ENCODE results near the gene CD6. TPM values are rescaled to one million over a fixed set of nuclear protein-coding genes. Genes with fewer than 3 reads are reported as not detected.

The CD6 gene
- total and polyA plus RNA-seq, 2 of the 8 experiments (the other 6 are each of a cell fraction or from before 2014, with no cell fraction given), result 0.03 TPM; not detected in 1

DNA sequence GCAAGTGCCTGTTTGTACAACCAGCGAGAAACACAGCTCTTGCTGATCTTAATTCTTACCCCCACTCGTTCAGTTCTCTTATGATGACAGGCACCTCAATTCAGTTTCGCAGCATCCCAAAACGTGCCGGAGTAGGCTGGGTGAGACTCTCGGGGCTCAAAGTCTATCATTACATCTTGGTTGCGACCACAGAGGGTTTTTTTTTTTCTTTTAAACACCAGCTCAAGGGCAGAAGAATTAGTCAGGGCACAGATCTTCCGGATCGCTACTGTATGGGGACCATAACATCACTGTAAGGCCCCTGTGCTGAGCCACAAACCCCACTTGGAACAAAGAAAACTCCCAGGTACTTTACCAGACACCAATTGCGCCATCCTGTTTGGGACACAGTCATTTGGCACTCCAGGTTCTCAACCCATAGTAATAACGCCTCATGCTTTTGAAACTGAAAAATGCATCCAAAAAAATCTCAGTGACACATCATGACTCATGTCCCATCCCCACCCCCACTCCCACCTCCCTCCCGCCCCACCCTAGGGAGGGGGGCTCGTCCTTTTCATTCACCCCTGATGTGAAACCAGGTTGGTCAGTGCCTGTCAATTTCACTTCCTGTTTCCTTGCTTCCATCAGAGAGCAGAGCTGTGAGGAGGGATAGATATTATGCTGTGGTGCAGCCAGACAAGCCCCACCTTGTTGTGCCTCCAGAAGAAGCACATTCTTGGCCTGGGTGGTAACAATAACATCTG lies 89.8 kb downstream of the CD6 start:
- DNase-seq (ENCODE audit: low read depth in 1 of 2, low spot score in 2 of 2) (no peak), FAIRE-seq (no peak)
- H3K27ac ChIP-seq (ENCODE audit: low read depth, low read length), result no peak overlapping the region
- H2BK5ac ChIP-seq (ENCODE audit: low read depth, low read length), result no peak overlapping the region
- no peaks in the 10 kb centered on the region for H3K79me1 ChIP-seq (ENCODE audit: low read depth, low read length)
- H3K23ac ChIP-seq (ENCODE audit: insufficient read length), result no peak overlapping the region
- no peaks in the 10 kb centered on the region for H3K79me2 ChIP-seq (ENCODE audit: control insufficient read depth in 1 of 2, insufficient read depth in 2 of 2, low read length in 2 of 2)
- H3K56ac ChIP-seq (replicated peaks; ENCODE audit: insufficient read length, low read depth, low read length), result no peak overlapping the region
- H2AK5ac ChIP-seq (ENCODE audit: low read depth, low read length), result no peak overlapping the region
- H2BK15ac ChIP-seq (ENCODE audit: low read length), result no peak overlapping the region
- no peaks in the 10 kb centered on the region for H3K27me3 ChIP-seq (replicated peaks in 1 of 4; ENCODE audit: control insufficient read depth in 3 of 4, extremely low read depth in 1 of 4, insufficient read depth in 3 of 4, low read length in 3 of 4)
- no peak overlapping the region for H3K14ac ChIP-seq (ENCODE audit: insufficient read length)
- no peaks in the 10 kb centered on the region for H3K23me2 ChIP-seq (ENCODE audit: low read depth, low read length)
- no peaks in the 10 kb centered on the region for H3K4me1 ChIP-seq (replicated peaks in 1 of 4; ENCODE audit: control insufficient read depth in 3 of 4, insufficient read depth in 4 of 4, low read length in 3 of 4)
- no peak overlapping the region for H2BK20ac ChIP-seq (ENCODE audit: low read length)
- no peak overlapping the region for H4K5ac ChIP-seq (ENCODE audit: insufficient read length, low read depth, low read length)
- H2BK12ac ChIP-seq (ENCODE audit: low read depth, low read length), result no peak overlapping the region
- H3K4ac ChIP-seq (replicated peaks; ENCODE audit: insufficient read length, low read depth, low read length), result no peak overlapping the region
- no peak overlapping the region for H2BK120ac ChIP-seq (replicated peaks; ENCODE audit: low read depth, low read length)
- H4K8ac ChIP-seq (ENCODE audit: extremely low read depth, insufficient read depth, low read length), result no peak overlapping the region
- H4K91ac ChIP-seq (replicated peaks; ENCODE audit: insufficient read length, low read length), result no peak overlapping the region
- H3K4me3 ChIP-seq (ENCODE audit: extremely low read depth in 1 of 4, insufficient read depth in 2 of 4, low read depth in 3 of 4, low read length in 4 of 4), result no peak overlapping the region
- no peaks in the 10 kb centered on the region for H3K9me3 ChIP-seq (ENCODE audit: insufficient read depth in 2 of 2, low read depth in 1 of 2, low read length in 1 of 2)
- no peak overlapping the region for H2AFZ ChIP-seq (ENCODE audit: low read length)
- peaks cover 0 to 2% of the 10 kb centered on the region in 2 experiments for H4K20me1 ChIP-seq (replicated peaks in 1 of 2; ENCODE audit: control insufficient read depth in 1 of 2, insufficient read depth in 2 of 2, low read length in 2 of 2)
- H3K18ac ChIP-seq (ENCODE audit: extremely low read depth, low read length), result no peak overlapping the region
- 81% methylated on average over 13 of the region's 13 CpGs; no CpG with 5 or more reads in 1 of the 2 experiments for WGBS, 2 experiments (ENCODE audit: extremely low coverage in 1 of 2, insufficient coverage in 1 of 2, insufficient read length in 1 of 2, insufficient replicate concordance in 2 of 2, low coverage in 1 of 2, low lambda C conversion rate in 2 of 2, missing lambda C conversion rate in 1 of 2)
- no peaks in the 10 kb centered on the region for H3K36me3 ChIP-seq (ENCODE audit: control insufficient read depth in 2 of 4, insufficient read depth in 4 of 4, low read length in 3 of 4)
- no peak overlapping the region for H3K9ac ChIP-seq (replicated peaks in 1 of 4; ENCODE audit: extremely low read depth in 1 of 4, low read depth in 3 of 4, low read length in 3 of 4)
- CTCF ChIA-PET (ENCODE audit: partially characterized antibody), result interaction anchor here (0.6 kb wide), 1 partner anchor 23 kb away, joined by 3 read pairs; no protein-coding TSS in a partner anchor
- H3K4me2 ChIP-seq (ENCODE audit: insufficient read depth in 1 of 2, low read depth in 2 of 2, low read length in 2 of 2), result no peak overlapping the region
- POLR2A ChIA-PET (ENCODE audit: partially characterized antibody), result no interaction called here
- no peak for TF ChIP-seq KDM4A (IDR thresholded peaks at IDR 0.05; ENCODE audit: low read depth, low read length, severe bottlenecking)
- no peak for TF ChIP-seq EZH2 (IDR thresholded peaks at IDR 0.05; ENCODE audit: low read depth, low read length, severe bottlenecking)
- no peak for TF ChIP-seq CEBPB (IDR thresholded peaks at IDR 0.05; ENCODE audit: low read depth, low read length)
- no peak for TF ChIP-seq CHD2 (IDR thresholded peaks at IDR 0.05; ENCODE audit: low read length)
- TF ChIP-seq TEAD4 (IDR thresholded peaks at IDR 0.05; ENCODE audit: low read depth, low read length), result no peak
- no peak for TF ChIP-seq EGR1 (IDR thresholded peaks at IDR 0.05; ENCODE audit: borderline replicate concordance, low read depth, low read length)

Measured in H1 (cell line).